H1 (cell line): ENCODE data around the gene FLT4.

Experiments used
- CBX5 ChIP-seq: fragments of 300-800, 300-1000 bp; sonication (generic); IDR thresholded peaks from 2 replicates; pipeline ENCODE4 v1.7.1; 2016; ENCODE audit warnings: antibody characterized with exemption, low read length, low read depth
- EP300 ChIP-seq, 2 experiments: IDR thresholded peaks; 1 replicate in 1 of 2; 2 replicates in 1 of 2; pipeline ENCODE4 v1.6.1; 2011 to 2012; ENCODE audit warnings: low read depth in 2 of 2, low read length in 2 of 2, mild to moderate bottlenecking in 2 of 2, borderline replicate concordance in 1 of 2, inconsistent platforms in 1 of 2, moderate library complexity in 1 of 2
- EZH2 ChIP-seq: fragments of 200-600 bp; sonication (generic); IDR thresholded peaks from 2 replicates; pipeline ENCODE4 v1.7.1; 2012; ENCODE audit warnings: low read depth, mild to moderate bottlenecking, moderate library complexity, low read length, inconsistent platforms; ENCODE audit not compliant: severe bottlenecking
- FOSL1 ChIP-seq: IDR thresholded peaks from 2 replicates; pipeline ENCODE4 v1.6.1; 2011; ENCODE audit warnings: mild to moderate bottlenecking, low read depth, low read length, moderate library complexity; ENCODE audit not compliant: insufficient read depth
- JUN ChIP-seq: IDR thresholded peaks from 2 replicates; pipeline ENCODE4 v1.6.1; 2011; ENCODE audit warnings: low read depth, mild to moderate bottlenecking, improper control_type of control experiment, low read length
- POLR2A ChIP-seq, 2 experiments: IDR thresholded peaks; 1 replicate in 1 of 2; 2 replicates in 1 of 2; pipeline ENCODE4 v1.6.1; 2011; ENCODE audit warnings: low read depth in 2 of 2, low read length in 2 of 2, mild to moderate bottlenecking in 2 of 2; ENCODE audit errors: control extremely low read depth in 1 of 2
- RAD21 ChIP-seq, 2 experiments: IDR thresholded peaks in 1 of 2; conservative IDR thresholded peaks in 1 of 2; 2 replicates each; pipeline ENCODE4 v1.6.1; 2011; ENCODE audit warnings: low read depth in 2 of 2, low read length in 2 of 2, improper control_type of control experiment in 1 of 2, inconsistent platforms in 1 of 2, mild to moderate bottlenecking in 1 of 2, moderate library complexity in 1 of 2
- RNF2 ChIP-seq: fragments of 200-900, 300-1000 bp; sonication (generic); IDR thresholded peaks from 2 replicates; pipeline ENCODE4 v1.7.1; 2016; ENCODE audit warnings: borderline replicate concordance, low read depth, mild to moderate bottlenecking, antibody characterized with exemption, low read length; ENCODE audit not compliant: poor library complexity, severe bottlenecking; ENCODE audit errors: missing control alignments
- SIRT6 ChIP-seq: IDR thresholded peaks from one replicate; pipeline ENCODE4 v1.7.1; 2012; ENCODE audit warnings: low read length, inconsistent platforms
- SP1 ChIP-seq: IDR thresholded peaks from 2 replicates; pipeline ENCODE4 v1.6.1; 2011; ENCODE audit warnings: low read depth, low read length
- ZNF274 ChIP-seq: IDR thresholded peaks from 2 replicates; pipeline ENCODE4 v1.7.0; 2012; ENCODE audit warnings: low read length, borderline replicate concordance; ENCODE audit errors: extremely low read depth
- TF ChIP-seq, protein P1 (sequence below), 3 experiments: IDR thresholded peaks; 1 replicate in 2 of 3; 2 replicates in 1 of 3; pipeline versions ENCODE4 v1.5.1 to v1.6.1; 2011; ENCODE audit warnings: low read length in 3 of 3, mild to moderate bottlenecking in 3 of 3, inconsistent platforms in 2 of 3, low read depth in 1 of 3, moderate library complexity in 1 of 3; ENCODE audit not compliant: insufficient read depth in 1 of 3; ENCODE audit errors: control extremely low read depth in 1 of 3
- TF ChIP-seq, protein P2 (sequence below): IDR thresholded peaks from 2 replicates; pipeline ENCODE4 v1.6.1; 2012; ENCODE audit warnings: inconsistent platforms

DNA sequence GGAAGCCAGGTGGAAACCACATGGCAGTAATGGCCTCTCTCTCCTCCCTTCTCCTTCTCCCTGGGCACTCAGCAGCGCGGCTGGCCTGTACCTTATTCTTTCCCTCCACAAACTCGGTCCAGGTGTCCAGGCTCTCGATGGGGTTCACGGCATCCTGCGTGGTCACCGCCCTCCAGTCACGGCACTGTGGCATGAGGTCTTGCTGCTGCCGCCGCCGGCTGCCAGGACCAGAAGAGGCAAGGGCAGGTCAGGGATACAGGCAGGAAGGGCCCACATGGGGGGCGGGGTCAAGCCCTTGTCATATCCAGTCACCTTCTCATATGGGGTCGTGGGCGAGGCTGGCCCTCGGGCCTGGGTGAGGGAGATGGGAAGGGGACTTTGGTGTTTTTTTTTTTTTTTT is 25.6 kb downstream of the FLT4 start:
- TF ChIP-seq RAD21 (IDR thresholded peaks at IDR 0.05 in 1 of 2, conservative IDR thresholded peaks at IDR 0.05 in 1 of 2; ENCODE audit: low read depth in 2 of 2, low read length in 2 of 2): no peak
- TF ChIP-seq EZH2: no peak
- TF ChIP-seq SP1: no peak
- TF ChIP-seq FOSL1: no peak
- TF ChIP-seq, protein P1, sequence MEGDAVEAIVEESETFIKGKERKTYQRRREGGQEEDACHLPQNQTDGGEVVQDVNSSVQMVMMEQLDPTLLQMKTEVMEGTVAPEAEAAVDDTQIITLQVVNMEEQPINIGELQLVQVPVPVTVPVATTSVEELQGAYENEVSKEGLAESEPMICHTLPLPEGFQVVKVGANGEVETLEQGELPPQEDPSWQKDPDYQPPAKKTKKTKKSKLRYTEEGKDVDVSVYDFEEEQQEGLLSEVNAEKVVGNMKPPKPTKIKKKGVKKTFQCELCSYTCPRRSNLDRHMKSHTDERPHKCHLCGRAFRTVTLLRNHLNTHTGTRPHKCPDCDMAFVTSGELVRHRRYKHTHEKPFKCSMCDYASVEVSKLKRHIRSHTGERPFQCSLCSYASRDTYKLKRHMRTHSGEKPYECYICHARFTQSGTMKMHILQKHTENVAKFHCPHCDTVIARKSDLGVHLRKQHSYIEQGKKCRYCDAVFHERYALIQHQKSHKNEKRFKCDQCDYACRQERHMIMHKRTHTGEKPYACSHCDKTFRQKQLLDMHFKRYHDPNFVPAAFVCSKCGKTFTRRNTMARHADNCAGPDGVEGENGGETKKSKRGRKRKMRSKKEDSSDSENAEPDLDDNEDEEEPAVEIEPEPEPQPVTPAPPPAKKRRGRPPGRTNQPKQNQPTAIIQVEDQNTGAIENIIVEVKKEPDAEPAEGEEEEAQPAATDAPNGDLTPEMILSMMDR (IDR thresholded peaks at IDR 0.05; ENCODE audit: control extremely low read depth in 1 of 3, insufficient read depth in 1 of 3, low read depth in 1 of 3, low read length in 3 of 3): no peak
- TF ChIP-seq POLR2A (IDR thresholded peaks at IDR 0.05; ENCODE audit: control extremely low read depth in 1 of 2, low read depth in 2 of 2, low read length in 2 of 2): no peak
- TF ChIP-seq JUN: no peak
- TF ChIP-seq EP300 (IDR thresholded peaks at IDR 0.05; ENCODE audit: borderline replicate concordance in 1 of 2, low read depth in 2 of 2, low read length in 2 of 2): no peak
- no peak for TF ChIP-seq RNF2
- TF ChIP-seq CBX5: no peak
- no peak for TF ChIP-seq SIRT6
- TF ChIP-seq, protein P2, sequence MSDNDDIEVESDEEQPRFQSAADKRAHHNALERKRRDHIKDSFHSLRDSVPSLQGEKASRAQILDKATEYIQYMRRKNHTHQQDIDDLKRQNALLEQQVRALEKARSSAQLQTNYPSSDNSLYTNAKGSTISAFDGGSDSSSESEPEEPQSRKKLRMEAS: no peak
- no peak for TF ChIP-seq ZNF274
